ENCODE measurements around the gene ICOS.
A peak's percentile ranks its signal among the peaks of the same experiment; 100 is the strongest.

ICOS gene

GRCh38 chr2:203936535-203936934 lies at the start of gene ICOS:
Gene ICOS (plus strand): TSS chr2:203936763. CDS start chr2:203936815, 52 bp downstream.
- DNase-seq: no peak

GRCh38 chr2:203887677-203888076 lies 48.9 kb upstream of the ICOS start:
- DNase-seq: peak in 1 of 2 donors; percentile 78

DNA sequence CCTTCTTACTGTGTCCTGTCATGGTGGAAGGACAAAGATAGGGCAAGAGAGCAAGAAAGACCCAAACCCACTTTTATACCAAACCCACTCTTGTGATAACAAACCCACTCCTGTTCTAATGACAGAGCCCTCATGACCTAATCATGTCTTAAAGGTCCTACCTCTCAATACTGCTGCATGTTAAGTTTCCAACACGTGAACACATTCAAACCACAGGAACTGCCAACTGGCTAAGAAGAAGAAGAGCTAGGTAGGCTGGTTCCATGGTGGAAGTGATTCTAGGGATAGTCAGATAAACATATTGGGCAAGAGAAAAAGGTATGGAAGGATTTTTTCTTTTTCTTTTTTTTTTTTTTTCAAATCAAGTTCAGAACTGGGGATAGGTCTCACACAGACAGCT lies 47.0 kb upstream of the ICOS start:
- no peak for DNase-seq

GRCh38 chr2:203889944-203890343 lies 46.6 kb upstream of the ICOS start:
- no peak for DNase-seq

DNA sequence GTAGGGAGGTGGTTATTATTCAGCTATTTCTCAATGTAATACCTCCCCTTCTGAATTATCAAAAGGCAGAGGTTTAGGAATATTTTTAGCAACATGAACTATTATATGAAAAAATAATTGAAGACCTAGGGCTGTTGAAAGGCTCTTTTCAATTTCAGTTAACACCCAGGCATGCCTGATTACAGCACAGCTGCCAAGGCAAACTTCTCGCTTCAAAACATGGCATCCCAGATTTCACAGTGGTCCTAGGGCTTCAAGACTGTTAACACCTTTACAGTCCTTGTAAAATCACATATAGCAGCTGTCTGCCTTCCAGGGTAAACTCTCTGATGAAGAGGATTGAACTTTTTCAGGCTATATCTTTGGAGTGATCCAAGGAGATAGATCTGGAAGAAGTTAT lies 45.8 kb upstream of the ICOS start:
- no peak for DNase-seq

DNA sequence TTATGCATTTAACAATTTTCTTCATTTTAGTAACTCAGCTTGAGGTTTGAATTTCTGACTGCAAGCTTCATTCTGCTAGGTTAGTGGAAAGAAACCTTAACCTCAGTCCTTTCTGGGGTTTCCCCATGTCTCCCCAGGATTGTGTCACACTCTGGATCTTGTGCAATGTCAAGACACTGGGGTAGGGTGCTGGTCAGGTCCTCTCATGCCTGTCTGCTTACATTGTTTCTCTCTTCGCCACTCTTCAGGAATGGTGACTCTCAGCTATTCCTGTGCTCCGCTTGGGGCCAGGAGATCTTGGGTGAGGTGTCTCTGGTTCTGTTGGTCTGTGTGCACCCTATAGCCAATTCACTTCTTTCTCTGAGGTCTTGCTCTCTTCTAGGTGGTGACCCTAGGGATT lies 45.1 kb upstream of the ICOS start:
- DNase-seq: no peak

DNA sequence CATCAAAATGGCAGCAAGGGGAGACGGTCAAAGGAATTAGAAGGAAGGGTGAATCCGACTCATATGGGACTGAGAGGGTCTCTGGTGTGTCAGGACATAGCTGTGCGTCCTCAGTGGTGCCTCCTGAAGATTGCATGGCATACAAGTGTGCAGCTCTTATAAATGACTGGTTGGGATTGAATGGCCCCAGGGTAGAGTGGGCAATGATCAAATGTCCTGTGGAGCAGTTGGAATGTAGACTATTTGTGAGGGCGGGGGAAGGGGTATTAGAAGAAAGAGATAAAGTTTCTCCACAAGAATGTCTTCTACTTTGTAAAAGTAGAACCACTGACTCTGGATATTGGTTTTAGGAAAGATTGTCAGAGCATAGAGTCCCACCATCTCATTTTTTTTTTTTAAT lies 44.4 kb upstream of the ICOS start:
- DNase-seq: no peak

DNA sequence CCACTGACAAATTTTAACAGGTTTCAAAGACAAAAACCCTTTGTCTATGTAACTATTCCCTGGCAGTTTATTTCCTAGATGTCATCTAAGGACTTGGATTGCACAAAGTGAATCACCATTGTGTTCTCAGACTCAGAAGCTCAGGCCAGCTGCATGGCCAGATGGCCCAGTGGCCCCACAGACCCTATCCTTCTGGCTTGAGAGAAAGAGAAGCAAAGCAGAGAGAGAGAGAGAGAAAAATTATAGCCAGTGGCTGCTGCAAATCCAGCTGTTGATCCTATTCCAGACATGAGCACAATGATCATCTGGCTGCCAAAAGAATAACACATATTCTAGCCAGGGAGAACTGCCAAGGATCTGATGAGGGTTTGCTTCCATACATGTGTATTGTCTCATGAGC lies 43.2 kb upstream of the ICOS start:
- peak; percentile 62 to 85 for DNase-seq

GRCh38 chr2:203893840-203894239 lies 42.7 kb upstream of the ICOS start:
- DNase-seq: no peak

DNA sequence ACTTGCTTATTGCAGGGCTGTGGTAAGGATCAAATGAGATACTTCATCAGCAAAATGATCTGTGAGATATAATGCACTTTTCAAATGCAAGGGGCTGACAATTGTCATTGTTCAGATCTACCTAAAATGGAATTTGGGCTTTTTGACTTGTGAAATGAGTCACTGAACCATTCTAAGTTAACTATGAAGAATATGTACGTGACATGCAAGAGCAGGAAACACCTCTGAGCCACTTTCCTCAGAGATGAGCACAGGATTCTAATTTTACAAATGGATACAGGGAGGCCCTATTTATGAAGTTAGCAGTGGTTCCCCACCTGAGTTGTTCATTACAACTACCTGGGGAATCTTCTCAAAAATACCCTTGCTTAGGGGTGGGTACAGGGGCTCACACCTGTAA lies 42.3 kb upstream of the ICOS start:
- DNase-seq: no peak

- no peak for DNase-seq
Measured at GRCh38 chr2:203897544-203897943, 39.0 kb upstream of the ICOS start.

- DNase-seq: no peak
Measured at GRCh38 chr2:203898657-203899056, 37.9 kb upstream of the ICOS start.

- no peak for DNase-seq
Measured at GRCh38 chr2:203900253-203900652, 36.3 kb upstream of the ICOS start.

- no peak for DNase-seq
Measured at GRCh38 chr2:203904022-203904421, 32.5 kb upstream of the ICOS start.

DNA sequence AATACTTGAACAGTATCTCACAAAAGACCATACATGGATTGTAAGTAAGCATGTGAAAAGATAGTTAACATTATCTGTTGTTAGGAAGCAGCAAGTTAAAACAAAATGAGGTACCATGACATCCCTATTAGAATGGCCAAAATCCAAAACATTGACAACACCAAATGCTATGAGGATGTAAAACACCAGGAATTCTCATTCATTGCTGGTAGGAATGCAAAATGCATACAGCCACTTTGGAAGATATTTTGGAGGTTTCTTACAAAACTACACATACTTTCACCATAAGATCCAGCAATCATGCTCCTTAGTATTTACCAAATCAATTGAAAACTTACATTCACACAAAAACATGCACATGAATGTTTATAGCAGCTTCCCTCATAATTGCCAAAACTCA lies 30.9 kb upstream of the ICOS start:
- no peak for DNase-seq

GRCh38 chr2:203908066-203908796 lies 28.3 kb upstream of the ICOS start:
- no peak for DNase-seq

- no peak for DNase-seq
Measured at GRCh38 chr2:203908797-203909185, 27.8 kb upstream of the ICOS start.

GRCh38 chr2:203909261-203909967 lies 27.1 kb upstream of the ICOS start:
- DNase-seq: peak; percentile 43 to 59

DNA sequence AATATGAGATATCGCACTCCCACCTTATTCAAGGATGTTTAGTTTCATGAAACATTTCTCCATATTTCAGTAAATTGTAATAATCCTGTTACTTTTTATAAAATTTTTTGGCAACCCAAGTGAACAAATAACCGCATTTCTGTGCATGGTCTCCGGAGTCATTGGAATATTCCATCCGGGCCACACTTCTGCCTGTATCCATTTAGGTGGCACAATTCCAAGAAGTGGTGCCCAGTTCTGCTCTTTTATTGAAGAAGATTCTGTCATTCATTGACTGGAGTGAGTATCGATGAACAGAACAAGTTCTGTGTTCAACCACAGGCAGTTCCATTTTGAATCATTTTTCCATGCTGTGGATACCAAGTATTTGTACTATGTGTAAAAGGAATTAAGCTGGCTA lies 26.6 kb upstream of the ICOS start:
- no peak for DNase-seq

DNA sequence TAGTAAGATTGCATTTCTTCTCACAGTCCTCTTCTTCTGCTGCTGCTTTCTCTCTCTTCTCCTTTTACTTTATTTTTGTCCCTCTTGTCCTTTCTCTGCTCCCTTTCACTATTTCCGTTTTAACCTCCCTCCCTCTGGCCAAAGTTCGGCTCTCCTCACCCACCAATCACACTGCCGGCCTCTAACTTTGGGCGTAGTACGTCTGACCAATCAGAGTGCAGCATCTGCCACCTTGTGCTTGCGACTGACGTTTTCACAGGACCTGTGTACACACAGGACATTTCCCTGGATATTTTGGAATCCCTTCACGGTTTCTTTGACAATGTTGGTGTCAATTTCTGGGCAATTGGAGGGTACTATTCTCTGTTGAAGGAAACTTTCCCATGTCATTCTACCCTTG lies 22.6 kb upstream of the ICOS start:
- no peak for DNase-seq

- DNase-seq: no peak
Measured at GRCh38 chr2:203914546-203915182, 21.9 kb upstream of the ICOS start.

- DNase-seq: no peak
Measured at GRCh38 chr2:203915256-203915655, 21.3 kb upstream of the ICOS start.

DNA sequence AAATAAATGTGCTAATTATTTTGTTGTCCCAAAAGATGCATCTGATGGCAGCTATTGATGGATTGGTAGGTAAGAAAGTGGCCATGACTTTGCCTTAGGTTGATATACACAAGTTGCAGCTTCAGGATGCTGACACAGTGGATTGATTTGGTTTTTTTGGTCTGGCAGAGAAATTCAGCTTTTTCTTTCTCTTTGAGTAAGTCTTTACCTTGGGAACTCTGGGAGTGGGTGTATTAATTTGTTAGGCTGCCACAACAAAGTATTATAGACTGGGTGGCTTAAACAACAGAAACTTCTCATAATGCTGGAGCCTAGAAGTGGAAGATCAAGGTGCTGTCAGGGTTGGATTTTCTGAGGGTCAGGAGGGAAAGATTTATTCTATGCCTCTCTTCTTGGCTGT lies 19.8 kb upstream of the ICOS start:
- no peak for DNase-seq

GRCh38 chr2:203918264-203918663 lies 18.3 kb upstream of the ICOS start:
- DNase-seq: no peak
